GM12878 (cell line): Measurements from ENCODE around the gene SLCO1C1. TPM values are rescaled to one million over a fixed set of nuclear protein-coding genes. Genes with fewer than 3 reads are reported as not detected.

Source experiments
- ATAC-seq: fragments of 200-7000 bp; cut with Tn5 transposase; 3 replicates; pipeline ENCODE4 v1.9.1; 2020; ENCODE audit warnings: mild to moderate bottlenecking, moderate library complexity
- BruUV-seq: library from RNA; stranded (reverse); fragments of 400-500 nt; replicated peaks from 2 replicates; lab custom pipeline; 2021; lab: Mats Ljungman, UMichigan
- CTCF ChIA-PET: fragments of 300-600 bp; sonication (Branson Sonifier 250); formaldehyde crosslinking; extraction: SDS; loops from one replicate; lab custom pipeline; 2021; ENCODE audit warnings: inconsistent platforms; lab: Yijun Ruan, JAX
- POLR2A ChIA-PET: fragments of 350-600 bp; formaldehyde crosslinking; extraction: SDS; loops from one replicate; lab custom pipeline; 2021; ENCODE audit warnings: inconsistent platforms; lab: Charles Lee
- RAD21 ChIA-PET: fragments of 300-600 bp; sonication (Branson Sonifier 250); formaldehyde crosslinking; loops from one replicate; lab custom pipeline; 2023; ENCODE audit warnings: antibody characterized with exemption; ENCODE audit not compliant: unreplicated experiment; lab: Charles Lee
- SMC1A ChIA-PET: fragments of 300-600 bp; sonication (Branson Sonifier 250); formaldehyde crosslinking; loops from one replicate; lab custom pipeline; 2023; ENCODE audit not compliant: unreplicated experiment, uncharacterized antibody; lab: Charles Lee
- DNase-seq: peaks from one replicate; pipeline ENCODE4 v3.0.0-alpha.2; 2011; ENCODE audit warnings: low read depth, low spot score
- FAIRE-seq: peaks from 3 replicates; lab custom pipeline; 2011; peaks lifted over from hg19 to GRCh38; lab: Jason Lieb, UNC
- H2AFZ ChIP-seq: 2 replicates; pipeline ENCODE4 v1.6.0; 2011; ENCODE audit warnings: low read depth, low read length, control low read depth; ENCODE audit not compliant: control insufficient read depth
- H3K27ac ChIP-seq: 2 replicates; pipeline ENCODE4 v1.5.1; 2011; ENCODE audit warnings: control low read depth; ENCODE audit not compliant: control insufficient read depth, insufficient read depth
- H3K27me3 ChIP-seq, 2 experiments: replicated peaks in 1 of 2; 2 replicates each; pipeline versions ENCODE4 v1.6.0 to v1.6.1; 2011; ENCODE audit warnings: low read length in 1 of 2; ENCODE audit not compliant: control insufficient read depth in 2 of 2, insufficient read depth in 2 of 2
- H3K36me3 ChIP-seq, 2 experiments: 2 replicates each; pipeline ENCODE4 v1.5.1; 2011; ENCODE audit warnings: low read length in 1 of 2; ENCODE audit not compliant: control insufficient read depth in 2 of 2, insufficient read depth in 2 of 2
- H3K4me1 ChIP-seq: 2 replicates; pipeline ENCODE4 v1.6.1; 2011; ENCODE audit warnings: mild to moderate bottlenecking, low read length, moderate library complexity, mixed read lengths; ENCODE audit not compliant: control insufficient read depth, insufficient read depth
- H3K4me2 ChIP-seq: 2 replicates; pipeline ENCODE4 v1.6.0; 2011; ENCODE audit warnings: control low read depth; ENCODE audit not compliant: control insufficient read depth, insufficient read depth
- H3K4me3 ChIP-seq: fragments of 200-600 bp; sonication (generic); 2 replicates; pipeline ENCODE4 v1.5.1; 2016
- H3K79me2 ChIP-seq: 2 replicates; pipeline ENCODE4 v1.6.0; 2011; ENCODE audit warnings: low read length; ENCODE audit not compliant: control insufficient read depth, insufficient read depth
- H3K9ac ChIP-seq: 2 replicates; pipeline ENCODE4 v1.8.0; 2011; ENCODE audit warnings: low read length, control low read depth, mixed read lengths; ENCODE audit not compliant: control insufficient read depth, insufficient read depth
- H3K9me3 ChIP-seq: replicated peaks from 3 replicates; pipeline ENCODE4 v1.5.1; 2011; ENCODE audit warnings: mild to moderate bottlenecking, low read length; ENCODE audit not compliant: control insufficient read depth, insufficient read depth
- H4K20me1 ChIP-seq: 2 replicates; pipeline ENCODE4 v1.6.0; 2011; ENCODE audit not compliant: control insufficient read depth, insufficient read depth
- ATF7 ChIP-seq: fragments of 450-650 bp; IDR thresholded peaks from 2 replicates; pipeline ENCODE4 v1.6.1; 2016; ENCODE audit warnings: low read depth, mild to moderate bottlenecking
- CEBPB ChIP-seq, 2 experiments: fragments of 150-350 bp in 1 of 2; IDR thresholded peaks; 2 replicates each; pipeline ENCODE4 v1.6.1; 2012 to 2014; ENCODE audit warnings: low read depth in 2 of 2, low read length in 2 of 2, borderline replicate concordance in 1 of 2, inconsistent platforms in 1 of 2
- CTCF ChIP-seq, 3 experiments: IDR thresholded peaks in 2 of 3; conservative IDR thresholded peaks in 1 of 3; 2 replicates each; pipeline ENCODE4 v1.5.1; 2011; ENCODE audit warnings: low read depth in 3 of 3, low read length in 3 of 3, mild to moderate bottlenecking in 3 of 3, control low read depth in 2 of 3, moderate library complexity in 2 of 3, inconsistent platforms in 1 of 3, mixed read lengths in 1 of 3; ENCODE audit not compliant: control insufficient read depth in 2 of 3, insufficient read depth in 1 of 3; ENCODE audit errors: extremely low read depth in 1 of 3
- GATAD2B ChIP-seq: fragments of 450-650 bp; conservative IDR thresholded peaks from 2 replicates; pipeline ENCODE4 v1.6.1; 2017; ENCODE audit warnings: low read depth, mild to moderate bottlenecking, moderate library complexity
- HCFC1 ChIP-seq: fragments of 150-350 bp; IDR thresholded peaks from 2 replicates; pipeline ENCODE4 v1.6.1; 2014; ENCODE audit warnings: low read length
- IRF3 ChIP-seq: fragments of 450-650 bp; IDR thresholded peaks from 2 replicates; pipeline ENCODE4 v1.6.1; 2014; ENCODE audit warnings: mild to moderate bottlenecking
- MTA3 ChIP-seq: IDR thresholded peaks from 2 replicates; pipeline ENCODE4 v1.6.1; 2012; ENCODE audit warnings: low read length, inconsistent platforms, borderline replicate concordance
- NFIC ChIP-seq: IDR thresholded peaks from 2 replicates; pipeline ENCODE4 v1.6.1; 2012; ENCODE audit warnings: low read depth, mild to moderate bottlenecking, inconsistent platforms, low read length, moderate library complexity
- RCOR1 ChIP-seq: conservative IDR thresholded peaks from 2 replicates; pipeline ENCODE4 v1.6.1; 2012; ENCODE audit warnings: low read depth, low read length, improper control_type of control experiment
- RELB ChIP-seq: fragments of 450-650 bp; IDR thresholded peaks from 2 replicates; pipeline ENCODE4 v1.6.1; 2017; ENCODE audit warnings: low read depth, mild to moderate bottlenecking, moderate library complexity
- STAT1 ChIP-seq: fragments of 450-650 bp; conservative IDR thresholded peaks from 2 replicates; pipeline ENCODE4 v1.6.1; 2014; ENCODE audit warnings: antibody characterized with exemption, mild to moderate bottlenecking
- YY1 ChIP-seq: IDR thresholded peaks from 2 replicates; pipeline ENCODE4 v1.6.1; 2011; ENCODE audit warnings: low read depth, mild to moderate bottlenecking, low read length
- ZNF24 ChIP-seq: fragments of 450-650 bp; IDR thresholded peaks from 2 replicates; pipeline ENCODE4 v1.6.1; 2017; ENCODE audit warnings: antibody characterized with exemption, mild to moderate bottlenecking
- WGBS: methylation state at CpG from one replicate; pipeline ENCODE4 v1.1.6; 2016; ENCODE audit warnings: low lambda C conversion rate; ENCODE audit not compliant: insufficient replicate concordance, insufficient coverage; ENCODE audit errors: missing lambda C conversion rate; 5-methylcytosine and 5-hydroxymethylcytosine counted together
- in situ Hi-C: fragments of 300-500 bp; cut with MboI; formaldehyde crosslinking; loops from 9 replicates; pipeline ENCODE4 v1.14.3; 2018; ENCODE audit warnings: mixed read lengths
- intact Hi-C: fragments of 100-400 bp; cut with micrococcal nuclease; formaldehyde crosslinking; loops from one replicate; pipeline ENCODE4 v1.14.2; 2022; ENCODE audit not compliant: unreplicated experiment
- polyA plus RNA-seq, 11 experiments: library from polyadenylated mRNA; depleted of rRNA in 4 of 11; unstranded in 6 of 11; stranded (reverse) in 5 of 11; fragments of >200 nt; fragmentation: Nextera tagmentation in 4 of 11; fragmentation: Illumina TruSeq in 1 of 11; extraction: Ambion mirVana in 4 of 11; extraction: Trizol in 1 of 11; gene quantifications; 1 replicate in 1 of 11; 2 replicates in 10 of 11; pipeline versions ENCODE4 v1.2.1 to v1.2.3, GENCODE V29; 2011 to 2016; ENCODE audit warnings: inconsistent platforms in 2 of 11, missing spikeins in 2 of 11, low read depth in 1 of 11
- total RNA-seq, 4 experiments: library from RNA; depleted of rRNA in 3 of 4; stranded (reverse); fragments of >200 nt in 3 of 4; fragmentation: Illumina TruSeq in 1 of 4; extraction: Trizol in 1 of 4; gene quantifications; 2 replicates each; pipeline versions ENCODE4 v1.2.1 to v1.2.3, GENCODE V29; 2013 to 2021

The SLCO1C1 gene
- total and polyA plus RNA-seq, 10 of the 15 experiments (the other 5 are each of a cell fraction or from before 2014, with no cell fraction given): 0.22 TPM; not detected in 9

- Histone ChIP-seq H3K36me3 (no peaks in the 10 kb centered on the region), H3K4me1 (no peaks in the 10 kb centered on the region), H3K4me3 (no peak overlapping the region), H2AFZ (no peak overlapping the region), H3K9me3 (no peaks in the 10 kb centered on the region), H3K79me2 (no peaks in the 10 kb centered on the region), H3K4me2 (no peak overlapping the region), H4K20me1 (no peaks in the 10 kb centered on the region), H3K9ac (no peak overlapping the region), H3K27me3 (no peaks in the 10 kb centered on the region), H3K27ac (no peak overlapping the region)
- TF ChIP-seq CEBPB (IDR thresholded peaks at IDR 0.05; ENCODE audit: borderline replicate concordance in 1 of 2, low read depth in 2 of 2, low read length in 2 of 2): no peak
- no peak for TF ChIP-seq ZNF24
- no peak for TF ChIP-seq MTA3
- TF ChIP-seq IRF3: no peak
- TF ChIP-seq HCFC1: no peak
- no peak for TF ChIP-seq CTCF (IDR thresholded peaks at IDR 0.05 in 2 of 3, conservative IDR thresholded peaks at IDR 0.05 in 1 of 3; ENCODE audit: control insufficient read depth in 2 of 3, extremely low read depth in 1 of 3, insufficient read depth in 1 of 3, low read depth in 3 of 3, low read length in 3 of 3)
- TF ChIP-seq RCOR1: no peak
- TF ChIP-seq YY1: no peak
- TF ChIP-seq STAT1: no peak
- TF ChIP-seq NFIC: no peak
- TF ChIP-seq GATAD2B: no peak
- TF ChIP-seq RELB: no peak
- no peak for TF ChIP-seq ATF7
- ChIA-PET CTCF (no interaction called here), SMC1A (no interaction called here), POLR2A (no interaction called here), RAD21 (no interaction called here)
- BruUV-seq: no TSS peak
- in situ Hi-C loops (no loop called here), intact Hi-C loops (no loop called here)
- 0% methylated on average over 1 of the region's 1 CpG for WGBS
- ATAC-seq (peak; percentile 75), FAIRE-seq (no peak), DNase-seq (no peak)
Observed at GRCh38 chr12:20800160-20800559, 105.0 kb downstream of the SLCO1C1 start.
